K562 (cell line): ENCODE results near the gene CXorf65. TPM values are rescaled to one million over a fixed set of nuclear protein-coding genes. Genes with fewer than 3 reads are reported as not detected.

ENCODE experiments used
- FOXA3 ChIP-seq, 2 experiments: fragments of 450-650 bp in 1 of 2; sonication (generic) in 1 of 2; formaldehyde crosslinking; IDR thresholded peaks in 1 of 2; conservative IDR thresholded peaks in 1 of 2; 2 replicates each; pipeline versions ENCODE4 v1.4.0 to v1.8.0; 2020 to 2022; ENCODE audit warnings: mild to moderate bottlenecking in 2 of 2, missing genetic modification reagents in 1 of 2
- GATA2 ChIP-seq: sonication (generic); formaldehyde crosslinking; IDR thresholded peaks from 2 replicates; pipeline ENCODE4 v1.4.0; 2020; ENCODE audit warnings: mild to moderate bottlenecking, missing genetic modification reagents
- HDAC2 ChIP-seq: fragments of 450-650 bp; IDR thresholded peaks from 2 replicates; pipeline ENCODE4 v1.6.1; 2016; ENCODE audit warnings: mild to moderate bottlenecking
- HDGF ChIP-seq: fragments of 450-650 bp; IDR thresholded peaks from 2 replicates; pipeline ENCODE4 v1.6.1; 2016
- HIVEP1 ChIP-seq: fragments of 250-450 bp; sonication (Bioruptor Pico); IDR thresholded peaks from 2 replicates; pipeline ENCODE4 v1.4.0; 2020; ENCODE audit warnings: mild to moderate bottlenecking
- LARP7 ChIP-seq: fragments of 450-650 bp; IDR thresholded peaks from 2 replicates; pipeline ENCODE4 v1.6.1; 2016
- MLLT1 ChIP-seq, 2 experiments: fragments of 450-650 bp; IDR thresholded peaks; 2 replicates each; pipeline ENCODE4 v1.6.1; 2016
- NONO ChIP-seq, 2 experiments: fragments of 200-400 bp in 1 of 2; fragments of 450-650 bp in 1 of 2; formaldehyde crosslinking in 1 of 2; IDR thresholded peaks; 2 replicates each; pipeline ENCODE4 v1.6.1; 2017; ENCODE audit warnings: low read depth in 2 of 2, mild to moderate bottlenecking in 2 of 2, moderate library complexity in 2 of 2, low read length in 1 of 2
- PHF21A ChIP-seq: fragments of 450-650 bp; IDR thresholded peaks from 2 replicates; pipeline ENCODE4 v1.6.1; 2017; ENCODE audit warnings: low read depth, borderline replicate concordance
- PKNOX1 ChIP-seq: fragments of 450-650 bp; IDR thresholded peaks from 2 replicates; pipeline ENCODE4 v1.6.1; 2016
- PPARD ChIP-seq: fragments of 250-450 bp; sonication (Bioruptor Pico); IDR thresholded peaks from 2 replicates; pipeline ENCODE4 v1.8.0; 2022; ENCODE audit warnings: inconsistent platforms, mild to moderate bottlenecking, moderate library complexity
- THAP12 ChIP-seq: fragments of 250-450 bp; sonication (Bioruptor Pico); IDR thresholded peaks from 2 replicates; pipeline ENCODE4 v1.9.0; 2021; ENCODE audit warnings: mild to moderate bottlenecking, inconsistent platforms
- ZFP36 ChIP-seq: fragments of 150-350 bp; IDR thresholded peaks from 2 replicates; pipeline ENCODE4 v1.6.1; 2018; ENCODE audit warnings: low read length, low read depth; ENCODE audit not compliant: partially characterized antibody
- ZFP91 ChIP-seq: sonication (generic); formaldehyde crosslinking; IDR thresholded peaks from 2 replicates; pipeline ENCODE4 v1.8.0; 2022; ENCODE audit warnings: mild to moderate bottlenecking, missing genetic modification reagents
- ZNF24 ChIP-seq: fragments of 450-650 bp; IDR thresholded peaks from 2 replicates; pipeline ENCODE4 v1.6.1; 2016
- ZNF518B ChIP-seq: fragments of 250-450 bp; sonication (Bioruptor Pico); IDR thresholded peaks from 2 replicates; pipeline ENCODE4 v1.5.0; 2021; ENCODE audit warnings: mild to moderate bottlenecking, moderate library complexity
- ZNF668 ChIP-seq: fragments of 250-450 bp; sonication (Bioruptor Pico); IDR thresholded peaks from 2 replicates; pipeline ENCODE4 v1.8.0; 2022; ENCODE audit warnings: mild to moderate bottlenecking, inconsistent platforms
- polyA plus RNA-seq, 8 experiments: library from polyadenylated mRNA; depleted of rRNA in 4 of 8; stranded (reverse) in 5 of 8; unstranded in 3 of 8; fragments of >200 nt; fragmentation: Nextera tagmentation in 2 of 8; fragmentation: Illumina TruSeq in 1 of 8; extraction: Ambion mirVana in 2 of 8; extraction: Trizol in 1 of 8; gene quantifications; 2 replicates each; pipeline versions ENCODE4 v1.2.1 to v1.2.3, GENCODE V29; 2011 to 2014; ENCODE audit warnings: inconsistent platforms in 1 of 8, missing spikeins in 1 of 8
- total RNA-seq, 7 experiments: library from RNA; depleted of rRNA in 6 of 7; stranded (reverse); fragments of >200 nt in 6 of 7; fragmentation: Illumina TruSeq in 2 of 7; extraction: Trizol in 2 of 7; gene quantifications; 2 replicates each; pipeline versions ENCODE4 v1.2.1 to v1.2.3, GENCODE V29; 2011 to 2021; ENCODE audit warnings: low replicate concordance in 1 of 7

CXorf65 gene
- total and polyA plus RNA-seq, 9 of the 15 experiments (the other 6 are each of a cell fraction or from before 2014, with no cell fraction given): 1.4 to 8.4 (median 2.9) TPM

- TF ChIP-seq ZNF668 (CRISPR knock-in tag) (no peak), PHF21A (no peak), FOXA3 (CRISPR knock-in tag; conservative IDR thresholded peaks at IDR 0.05 in 1 of 2, IDR thresholded peaks at IDR 0.05 in 1 of 2) (no peak), HDAC2 (peak; percentile 74; the same call in 1 of the 2 replicates), PKNOX1 (peak; percentile 74), HIVEP1 (CRISPR knock-in tag) (peak; percentile 56; the same call in 1 of the 2 replicates), MLLT1 (IDR thresholded peaks at IDR 0.05) (no peak), HDGF (no peak), ZFP36 (peak; percentile 11), LARP7 (no peak), ZFP91 (CRISPR knock-in tag) (no peak), ZNF24 (no peak), THAP12 (CRISPR knock-in tag) (no peak), NONO (IDR thresholded peaks at IDR 0.05; ENCODE audit: low read depth in 2 of 2, low read length in 1 of 2) (peak in 1 of 2 experiments; percentile 84; a peak in 2 of 4 replicates), ZNF518B (CRISPR knock-in tag) (no peak), GATA2 (CRISPR knock-in tag) (no peak), PPARD (no peak)
These were observed 38.3 kb downstream of the CXorf65 start, which contains the start of gene SNX12 (continued) for GRCh38 chrX:71068044-71068918.
